Large intestine (tissue), 12 donors: ENCODE measurements around the gene KCTD17. TPM values are rescaled to one million over a fixed set of nuclear protein-coding genes. Genes with fewer than 3 reads are reported as not detected.

Experiments used
- DNase-seq, 2 donors: peaks; one replicate each; pipeline versions ENCODE4 v3.0.0 to v3.0.0-alpha.2; 2013
- H3K27ac ChIP-seq: one replicate; pipeline ENCODE4 v1.5.1; 2013; ENCODE audit warnings: low read length
- H3K27me3 ChIP-seq: 2 replicates; pipeline ENCODE4 v1.6.1; 2013; ENCODE audit warnings: low read length; ENCODE audit not compliant: control insufficient read depth, insufficient read depth
- H3K36me3 ChIP-seq: 2 replicates; pipeline ENCODE4 v1.6.1; 2013; ENCODE audit warnings: low read length; ENCODE audit not compliant: control insufficient read depth, insufficient read depth
- H3K4me1 ChIP-seq: one replicate; pipeline ENCODE4 v1.6.1; 2013; ENCODE audit warnings: low read length; ENCODE audit not compliant: control insufficient read depth, insufficient read depth
- H3K4me3 ChIP-seq: one replicate; pipeline ENCODE4 v1.5.1; 2013; ENCODE audit warnings: low read length
- H3K9me3 ChIP-seq: one replicate; pipeline ENCODE4 v1.6.1; 2013; ENCODE audit warnings: mild to moderate bottlenecking, low read depth, low read length, moderate library complexity; ENCODE audit not compliant: control insufficient read depth
- WGBS: methylation state at CpG from one replicate; pipeline ENCODE4 v1.1.5; 2013; ENCODE audit warnings: low lambda C conversion rate; ENCODE audit not compliant: insufficient coverage; 5-methylcytosine and 5-hydroxymethylcytosine counted together
- long read RNA-seq, 11 donors: transcript quantifications; one replicate each; lab custom pipeline, GENCODE V29; 2026
- polyA plus RNA-seq: library from polyadenylated mRNA; unstranded; fragments of 120-200 nt; gene quantifications from one replicate; pipeline ENCODE4 v1.2.1, GENCODE V29; 2013

The KCTD17 gene, protein sequence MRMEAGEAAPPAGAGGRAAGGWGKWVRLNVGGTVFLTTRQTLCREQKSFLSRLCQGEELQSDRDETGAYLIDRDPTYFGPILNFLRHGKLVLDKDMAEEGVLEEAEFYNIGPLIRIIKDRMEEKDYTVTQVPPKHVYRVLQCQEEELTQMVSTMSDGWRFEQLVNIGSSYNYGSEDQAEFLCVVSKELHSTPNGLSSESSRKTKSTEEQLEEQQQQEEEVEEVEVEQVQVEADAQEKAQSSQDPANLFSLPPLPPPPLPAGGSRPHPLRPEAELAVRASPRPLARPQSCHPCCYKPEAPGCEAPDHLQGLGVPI
- 14.1 TPM for polyA plus RNA-seq
- long read RNA-seq, donor 1, partial matches to known transcripts, result 0 of 1 reads
- long read RNA-seq, donor 1, other reads (novel, unspliced or antisense), result 0 of 1 reads
- long read RNA-seq, donor 2, result 0 reads
- long read RNA-seq, donor 3, partial matches to known transcripts, result 0 of 2 reads
- long read RNA-seq, donor 3, other reads (novel, unspliced or antisense), result 0 of 2 reads
- long read RNA-seq, donor 4, result 0 reads
- long read RNA-seq, donor 5, partial matches to known transcripts, result 0 of 1 reads
- long read RNA-seq, donor 5, other reads (novel, unspliced or antisense), result 0 of 1 reads
- long read RNA-seq, donor 6, partial matches to known transcripts, result 0 of 1 reads
- long read RNA-seq, donor 6, other reads (novel, unspliced or antisense), result 0 of 1 reads
- long read RNA-seq, donor 7, partial matches to known transcripts, result 6 of 7 reads
- long read RNA-seq, donor 7, other reads (novel, unspliced or antisense), result 0 of 7 reads
- long read RNA-seq, donor 8, partial matches to known transcripts, result 0 of 1 reads
- long read RNA-seq, donor 8, other reads (novel, unspliced or antisense), result 0 of 1 reads
- long read RNA-seq, donor 9, partial matches to known transcripts, result 0 of 1 reads
- long read RNA-seq, donor 9, other reads (novel, unspliced or antisense), result 0 of 1 reads
- long read RNA-seq, donor 10, partial matches to known transcripts, result 0 of 1 reads
- long read RNA-seq, donor 10, other reads (novel, unspliced or antisense), result 0 of 1 reads
- long read RNA-seq, donor 11, partial matches to known transcripts, result 0 of 1 reads
- long read RNA-seq, donor 11, other reads (novel, unspliced or antisense), result 0 of 1 reads

DNA sequence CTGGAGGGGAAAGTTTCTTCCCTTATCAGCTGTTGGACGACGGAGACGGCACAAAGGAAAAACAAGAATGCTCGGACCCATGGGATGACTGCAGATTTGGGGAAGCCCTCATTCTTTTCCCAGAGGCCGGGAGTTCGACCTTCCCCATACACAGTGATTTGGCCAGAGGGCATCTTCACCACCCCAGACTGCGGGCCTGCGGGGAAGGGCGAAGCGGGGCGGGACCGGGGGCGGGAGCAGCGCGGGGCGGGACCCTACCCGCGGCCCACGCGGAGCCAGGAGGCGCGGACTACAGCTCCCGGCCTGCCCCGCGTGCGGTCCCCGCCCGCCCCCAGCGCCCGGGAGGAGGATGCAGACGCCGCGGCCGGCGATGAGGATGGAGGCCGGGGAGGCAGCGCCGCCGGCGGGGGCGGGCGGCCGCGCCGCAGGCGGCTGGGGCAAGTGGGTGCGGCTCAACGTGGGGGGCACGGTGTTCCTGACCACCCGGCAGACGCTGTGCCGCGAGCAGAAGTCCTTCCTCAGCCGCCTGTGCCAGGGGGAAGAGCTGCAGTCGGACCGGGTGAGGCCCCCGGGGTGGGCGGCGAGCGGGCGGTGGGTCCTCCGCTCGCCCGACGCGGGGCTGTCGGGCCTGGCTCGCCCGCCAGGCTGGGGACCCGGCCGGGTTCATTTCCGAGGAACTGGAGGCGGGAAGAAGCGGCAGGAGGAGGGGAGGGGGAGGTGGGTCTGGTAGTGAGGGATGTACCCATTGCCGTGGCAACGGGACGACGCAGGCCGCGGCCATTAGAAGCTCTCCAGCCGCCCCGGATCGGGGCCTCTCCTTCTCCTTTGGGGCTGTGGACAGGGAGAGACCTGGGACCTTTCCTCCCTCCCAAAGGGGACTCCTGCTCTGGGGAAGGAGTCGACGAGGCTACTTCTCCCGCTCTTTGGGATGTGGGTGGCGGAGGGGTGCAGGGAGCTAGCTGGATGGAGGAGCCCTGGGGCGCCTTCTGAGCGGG lies at the start of gene KCTD17:
TSS of gene KCTD17 (plus strand) at position 352 of the 995 bp plus-strand sequence. CDS start at position 371, 19 bp downstream.
- no peaks in the 10 kb centered on the region for H3K27me3 ChIP-seq
- peaks cover 21% of the 10 kb centered on the region for H3K4me1 ChIP-seq
- no peak within 1 kb of the TSS for H3K27ac ChIP-seq
- peak in 1 of 2 donors; percentile 66 for DNase-seq
- WGBS, result no CpG with 5 or more reads among the region's 89 CpGs
- H3K9me3 ChIP-seq, result no peaks in the 10 kb centered on the region
- H3K4me3 ChIP-seq, result peak within 1 kb of the TSS; percentile 38
- peaks cover 11% of the 10 kb centered on the region for H3K36me3 ChIP-seq

DNA sequence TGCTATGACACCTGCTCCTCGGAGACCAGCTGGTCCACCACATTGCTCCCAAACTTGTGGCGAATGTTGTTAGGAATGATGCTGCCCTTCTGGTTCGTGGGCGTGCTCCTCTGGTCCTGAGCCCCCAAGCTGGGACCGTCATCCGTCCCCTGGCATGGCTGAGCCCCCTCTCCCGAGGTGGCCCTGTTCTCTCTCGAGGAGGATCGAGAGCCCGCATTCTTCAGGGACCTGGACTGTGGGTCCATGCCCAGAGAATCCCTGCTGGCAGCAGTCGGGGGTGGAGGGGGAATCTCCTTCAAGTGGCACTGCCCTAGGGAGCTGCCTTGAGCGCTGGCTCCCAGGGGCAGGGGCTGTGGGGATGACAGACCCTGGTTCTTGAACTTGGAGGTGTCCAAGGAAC lies 49.7 kb upstream of the KCTD17 start:
- Histone ChIP-seq H3K27ac (no peak overlapping the region), H3K36me3 (no peaks in the 10 kb centered on the region), H3K4me3 (no peak overlapping the region), H3K4me1 (no peaks in the 10 kb centered on the region), H3K27me3 (no peaks in the 10 kb centered on the region), H3K9me3 (no peaks in the 10 kb centered on the region)
- no peak for DNase-seq
- no CpG with 5 or more reads among the region's 12 CpGs for WGBS

DNA sequence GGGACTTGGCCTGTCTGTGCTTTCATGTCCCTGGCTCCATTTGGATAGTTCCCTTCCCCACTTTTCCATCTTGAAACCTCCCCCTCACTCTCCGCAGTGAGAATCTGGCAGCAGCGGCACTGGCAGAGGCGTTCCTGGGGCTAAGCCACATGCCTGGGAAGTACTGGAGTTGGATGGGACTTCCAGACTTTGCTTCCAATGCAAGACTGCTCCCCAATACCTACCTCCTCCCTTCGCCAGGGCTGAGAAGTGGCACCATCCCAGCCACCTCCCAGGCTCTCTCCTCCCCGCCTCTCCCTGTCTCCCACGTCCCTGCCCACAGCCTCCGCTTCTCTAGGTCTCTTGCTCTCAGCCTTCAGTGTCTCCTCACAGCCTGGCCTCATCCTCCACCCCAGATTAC lies 48.9 kb upstream of the KCTD17 start:
- Histone ChIP-seq H3K9me3 (no peaks in the 10 kb centered on the region), H3K36me3 (no peaks in the 10 kb centered on the region), H3K4me3 (no peak overlapping the region), H3K27ac (no peak overlapping the region), H3K4me1 (no peaks in the 10 kb centered on the region), H3K27me3 (no peaks in the 10 kb centered on the region)
- no CpG with 5 or more reads among the region's 7 CpGs for WGBS
- DNase-seq, result no peak

DNA sequence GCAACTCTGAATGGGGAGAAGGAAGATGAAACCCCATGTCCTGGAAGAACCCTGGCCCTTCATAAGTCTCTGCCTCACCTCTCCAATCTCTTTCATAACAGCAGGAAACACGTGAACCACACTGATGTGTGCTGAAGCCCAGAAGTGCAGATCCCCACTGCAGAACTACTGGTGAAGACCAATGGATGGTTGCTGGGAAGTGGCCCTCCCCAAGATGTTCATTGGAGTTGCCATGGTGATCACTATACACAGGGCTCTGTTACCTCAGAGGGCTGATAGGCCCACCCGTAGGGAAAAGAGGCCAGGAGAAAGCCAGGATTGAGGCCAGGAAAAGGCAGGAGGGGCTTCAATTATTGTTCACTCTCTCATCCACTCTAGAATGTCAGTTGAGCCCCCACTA lies 43.9 kb upstream of the KCTD17 start:
- Histone ChIP-seq H3K27ac (no peak overlapping the region), H3K36me3 (peaks cover 3% of the 10 kb centered on the region), H3K27me3 (no peaks in the 10 kb centered on the region), H3K9me3 (no peaks in the 10 kb centered on the region), H3K4me1 (peaks cover 5% of the 10 kb centered on the region), H3K4me3 (no peak overlapping the region)
- no peak for DNase-seq
- WGBS, result no CpG with 5 or more reads among the region's 2 CpGs

DNA sequence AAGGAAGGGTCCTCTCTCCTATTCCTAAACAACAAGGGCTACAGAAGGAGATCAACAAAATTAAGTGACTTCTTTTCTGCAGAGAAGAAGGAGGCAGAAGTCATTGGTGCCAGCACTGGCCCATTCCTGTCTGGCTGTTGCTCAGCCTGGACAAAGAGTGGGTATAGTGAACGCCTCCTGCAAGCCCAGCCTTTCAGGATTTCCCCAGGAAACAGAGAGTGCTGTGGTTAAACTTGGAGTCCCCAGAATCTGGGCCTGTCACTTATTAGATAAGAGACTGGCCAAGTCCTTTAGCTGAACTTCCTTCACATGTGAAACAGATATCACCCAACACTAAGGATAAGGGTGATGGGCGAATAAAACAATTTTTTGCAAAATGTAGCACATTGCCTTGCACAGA lies 43.2 kb upstream of the KCTD17 start:
- Histone ChIP-seq H3K36me3 (peaks cover 3% of the 10 kb centered on the region), H3K27ac (no peak overlapping the region), H3K9me3 (no peaks in the 10 kb centered on the region), H3K4me3 (no peak overlapping the region), H3K27me3 (no peaks in the 10 kb centered on the region), H3K4me1 (peaks cover 5% of the 10 kb centered on the region)
- WGBS, result no CpG with 5 or more reads among the region's 2 CpGs
- no peak for DNase-seq

DNA sequence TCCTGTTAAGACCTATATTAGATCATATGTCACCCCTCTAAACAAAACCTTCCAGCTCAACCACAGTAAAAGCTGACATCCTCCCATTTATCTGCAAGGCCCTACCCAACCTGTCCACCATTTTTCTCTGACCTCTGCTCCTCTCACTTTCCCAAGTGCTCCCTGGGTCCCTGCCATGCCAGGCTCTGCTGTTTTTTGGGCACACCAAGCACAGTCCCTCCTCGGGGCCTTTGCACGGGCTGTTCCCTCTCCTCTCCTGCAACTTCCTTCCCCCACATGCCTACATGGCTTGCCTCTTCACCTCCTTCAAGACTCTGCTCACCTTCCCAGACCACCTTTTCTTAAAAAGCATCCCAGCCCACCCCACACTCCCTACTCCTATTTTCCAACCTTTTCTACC lies 42.1 kb upstream of the KCTD17 start:
- H3K36me3 ChIP-seq, result peaks cover 3% of the 10 kb centered on the region
- H3K27me3 ChIP-seq, result no peaks in the 10 kb centered on the region
- WGBS, result 86% methylated on average over 2 of the region's 2 CpGs
- DNase-seq, result no peak
- H3K27ac ChIP-seq, result no peak overlapping the region
- peaks cover 5% of the 10 kb centered on the region for H3K4me1 ChIP-seq
- H3K9me3 ChIP-seq, result no peaks in the 10 kb centered on the region
- H3K4me3 ChIP-seq, result no peak overlapping the region

DNA sequence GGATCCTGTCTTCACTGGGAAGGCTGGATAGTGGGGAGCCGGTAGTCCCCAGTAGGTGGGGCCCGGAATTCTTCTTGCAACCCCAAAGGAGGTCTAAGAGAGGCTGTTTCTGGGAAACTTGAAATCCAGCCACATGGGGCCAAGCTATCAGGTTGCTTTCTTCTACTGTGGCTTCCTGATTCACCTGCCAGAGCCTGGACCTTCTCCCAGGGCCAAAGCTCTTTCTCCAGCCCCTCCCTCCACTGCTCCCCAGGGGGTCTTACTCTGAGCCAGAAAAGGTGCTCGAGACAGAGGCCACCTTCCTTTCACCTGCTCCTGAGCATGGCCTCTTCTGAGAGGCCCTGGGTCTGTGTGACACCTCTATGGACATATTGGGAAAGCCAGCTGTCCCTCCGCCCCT lies 41.4 kb upstream of the KCTD17 start:
- WGBS, result no CpG with 5 or more reads among the region's 4 CpGs
- Histone ChIP-seq H3K36me3 (peaks cover 3% of the 10 kb centered on the region), H3K9me3 (no peaks in the 10 kb centered on the region), H3K4me3 (no peak overlapping the region), H3K27me3 (no peaks in the 10 kb centered on the region), H3K4me1 (peaks cover 5% of the 10 kb centered on the region), H3K27ac (no peak overlapping the region)
- no peak for DNase-seq

DNA sequence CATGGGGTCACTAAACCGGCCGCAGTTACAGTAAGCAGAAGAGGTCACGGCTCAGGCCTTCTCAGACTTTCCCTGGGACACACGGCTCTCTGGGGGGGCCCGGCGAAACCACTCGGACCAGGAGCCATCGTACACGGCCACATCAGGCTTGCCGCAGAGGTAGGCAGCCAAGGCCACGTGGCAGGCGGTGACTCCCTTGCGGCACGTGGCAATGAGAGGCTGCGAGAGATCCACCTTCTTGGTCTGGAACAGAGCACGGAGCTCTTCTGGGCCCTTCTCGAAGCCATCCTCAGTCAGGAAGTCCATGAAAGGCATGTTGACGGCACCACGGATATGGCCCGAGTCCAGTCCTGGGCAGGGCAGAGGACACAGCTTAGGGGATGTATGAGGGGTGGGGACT lies 40.6 kb upstream of the KCTD17 start:
- H3K36me3 ChIP-seq, result peaks cover 5% of the 10 kb centered on the region
- H3K27ac ChIP-seq, result no peak overlapping the region

DNA sequence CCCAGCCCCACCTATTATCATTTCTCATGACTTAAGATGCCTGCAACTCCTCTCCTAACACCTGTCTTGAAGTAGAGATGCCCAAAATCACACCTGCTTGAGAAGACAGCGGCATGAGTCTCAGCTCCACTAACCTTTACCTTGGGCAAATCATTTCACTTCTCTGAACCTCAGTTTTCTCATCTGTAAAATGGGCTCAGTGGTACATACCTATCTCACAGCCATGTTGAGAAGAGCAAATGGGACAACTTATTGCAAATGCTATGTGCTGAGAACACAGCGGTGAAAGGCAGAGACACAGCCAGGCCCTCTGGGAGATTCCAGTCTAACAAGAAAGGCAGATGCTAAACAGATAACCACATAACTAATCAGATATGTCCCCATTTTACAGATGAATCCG lies 40.1 kb upstream of the KCTD17 start:
- no peak overlapping the region for H3K27ac ChIP-seq
- peaks cover 13% of the 10 kb centered on the region for H3K4me1 ChIP-seq
- 100% methylated on average over 1 of the region's 3 CpGs for WGBS
- H3K9me3 ChIP-seq, result no peaks in the 10 kb centered on the region
- no peaks in the 10 kb centered on the region for H3K27me3 ChIP-seq
- DNase-seq, result no peak
- H3K4me3 ChIP-seq, result no peak overlapping the region
- H3K36me3 ChIP-seq, result peaks cover 9% of the 10 kb centered on the region

More for the DNA sequence above, 40.6 kb upstream of the KCTD17 start:
- Histone ChIP-seq H3K4me3 (no peak overlapping the region), H3K27me3 (no peaks in the 10 kb centered on the region), H3K4me1 (peaks cover 9% of the 10 kb centered on the region), H3K9me3 (no peaks in the 10 kb centered on the region)
- WGBS, result no CpG with 5 or more reads among the region's 20 CpGs
- no peak for DNase-seq
